GM12864 (cell line): ENCODE data around the gene ARVCF.

Experiments used
- DNase-seq: peaks from one replicate; pipeline ENCODE4 v3.0.0-alpha.2; 2011; ENCODE audit warnings: low read depth
- H3K4me3 ChIP-seq: 2 replicates; pipeline ENCODE4 v1.5.1; 2011; ENCODE audit warnings: mild to moderate bottlenecking, low read depth, low read length, control low read depth
- TF ChIP-seq, protein P1 (sequence below): IDR thresholded peaks from 2 replicates; pipeline ENCODE4 v1.5.1; 2011; ENCODE audit warnings: low read depth, mild to moderate bottlenecking, moderate library complexity, low read length, control low read depth, inconsistent platforms; ENCODE audit errors: missing control alignments

ARVCF gene

GRCh38 chr22:20056161-20056560, 39.5 kb upstream of the ARVCF start:
- H3K4me3 ChIP-seq, result no peak overlapping the region
- TF ChIP-seq, protein P1, sequence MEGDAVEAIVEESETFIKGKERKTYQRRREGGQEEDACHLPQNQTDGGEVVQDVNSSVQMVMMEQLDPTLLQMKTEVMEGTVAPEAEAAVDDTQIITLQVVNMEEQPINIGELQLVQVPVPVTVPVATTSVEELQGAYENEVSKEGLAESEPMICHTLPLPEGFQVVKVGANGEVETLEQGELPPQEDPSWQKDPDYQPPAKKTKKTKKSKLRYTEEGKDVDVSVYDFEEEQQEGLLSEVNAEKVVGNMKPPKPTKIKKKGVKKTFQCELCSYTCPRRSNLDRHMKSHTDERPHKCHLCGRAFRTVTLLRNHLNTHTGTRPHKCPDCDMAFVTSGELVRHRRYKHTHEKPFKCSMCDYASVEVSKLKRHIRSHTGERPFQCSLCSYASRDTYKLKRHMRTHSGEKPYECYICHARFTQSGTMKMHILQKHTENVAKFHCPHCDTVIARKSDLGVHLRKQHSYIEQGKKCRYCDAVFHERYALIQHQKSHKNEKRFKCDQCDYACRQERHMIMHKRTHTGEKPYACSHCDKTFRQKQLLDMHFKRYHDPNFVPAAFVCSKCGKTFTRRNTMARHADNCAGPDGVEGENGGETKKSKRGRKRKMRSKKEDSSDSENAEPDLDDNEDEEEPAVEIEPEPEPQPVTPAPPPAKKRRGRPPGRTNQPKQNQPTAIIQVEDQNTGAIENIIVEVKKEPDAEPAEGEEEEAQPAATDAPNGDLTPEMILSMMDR, result no peak
- no peak for DNase-seq

DNA sequence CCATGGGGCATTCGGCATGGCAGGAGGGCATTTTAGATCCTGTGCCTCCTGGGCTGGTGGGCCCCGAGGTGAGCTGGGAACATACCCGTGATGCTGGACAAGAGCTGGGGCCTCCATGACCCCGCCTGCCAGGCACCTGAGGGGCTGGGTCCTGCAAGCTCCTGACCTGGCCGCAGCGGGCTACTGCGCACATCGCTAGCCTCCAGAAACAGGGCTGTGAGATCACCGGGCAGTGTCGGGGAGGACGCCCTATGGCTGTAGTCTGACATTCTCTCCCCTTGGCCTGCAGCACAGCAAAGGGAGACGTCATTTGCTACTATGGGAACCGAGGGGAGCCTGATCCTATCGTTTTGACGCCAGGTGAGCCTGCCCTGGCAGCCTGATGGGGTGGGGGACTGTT, 39.0 kb upstream of the ARVCF start:
- no peak overlapping the region for H3K4me3 ChIP-seq
- no peak for DNase-seq
- TF ChIP-seq, protein P1, result no peak

DNA sequence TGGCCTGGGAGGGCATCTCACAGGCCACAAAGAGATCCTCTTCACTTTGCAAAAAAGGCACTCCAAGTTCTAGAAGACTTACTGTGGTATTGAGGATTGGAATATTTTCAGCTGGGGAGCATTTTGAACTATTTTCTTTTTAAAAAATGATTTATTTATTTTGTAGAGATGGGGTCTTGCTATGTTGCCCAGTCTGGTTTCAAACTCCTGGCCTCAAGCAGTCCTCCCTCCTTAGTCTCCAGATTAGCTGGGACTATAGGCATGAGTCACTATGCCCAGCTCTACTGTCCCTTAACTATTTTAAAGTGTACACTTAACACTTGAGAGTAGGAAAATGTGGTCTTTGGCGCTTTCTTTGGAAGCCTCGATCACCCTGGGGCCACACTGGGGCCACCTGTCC, 38.5 kb upstream of the ARVCF start:
- no peak for DNase-seq
- no peak overlapping the region for H3K4me3 ChIP-seq
- TF ChIP-seq, protein P1, result no peak

DNA sequence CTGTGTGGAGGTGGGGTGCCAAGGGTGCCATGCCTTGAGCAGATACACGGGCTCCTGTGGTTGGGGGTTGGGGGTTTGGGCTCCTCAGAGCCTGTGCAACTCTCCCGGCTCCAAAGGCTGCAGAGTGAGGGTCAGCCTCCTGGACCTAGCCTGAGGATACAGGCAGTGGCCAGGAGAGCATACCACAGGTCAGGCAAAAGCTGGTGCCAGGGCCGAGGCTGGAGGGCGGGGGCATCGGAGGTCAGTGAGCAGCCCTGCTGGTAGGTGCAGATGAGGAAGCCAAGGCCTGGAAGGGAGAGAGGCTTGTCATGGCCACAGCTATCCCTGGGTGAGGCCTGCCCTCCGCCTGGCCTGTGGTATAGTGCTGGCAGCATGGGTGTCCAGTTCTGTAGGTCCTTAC, 37.9 kb upstream of the ARVCF start:
- TF ChIP-seq, protein P1, result no peak
- H3K4me3 ChIP-seq, result no peak overlapping the region
- DNase-seq, result no peak

- TF ChIP-seq, protein P1, result no peak
- no peak for DNase-seq
- no peak overlapping the region for H3K4me3 ChIP-seq
These were observed 37.4 kb upstream of the ARVCF start for GRCh38 chr22:20054034-20054427.

DNA sequence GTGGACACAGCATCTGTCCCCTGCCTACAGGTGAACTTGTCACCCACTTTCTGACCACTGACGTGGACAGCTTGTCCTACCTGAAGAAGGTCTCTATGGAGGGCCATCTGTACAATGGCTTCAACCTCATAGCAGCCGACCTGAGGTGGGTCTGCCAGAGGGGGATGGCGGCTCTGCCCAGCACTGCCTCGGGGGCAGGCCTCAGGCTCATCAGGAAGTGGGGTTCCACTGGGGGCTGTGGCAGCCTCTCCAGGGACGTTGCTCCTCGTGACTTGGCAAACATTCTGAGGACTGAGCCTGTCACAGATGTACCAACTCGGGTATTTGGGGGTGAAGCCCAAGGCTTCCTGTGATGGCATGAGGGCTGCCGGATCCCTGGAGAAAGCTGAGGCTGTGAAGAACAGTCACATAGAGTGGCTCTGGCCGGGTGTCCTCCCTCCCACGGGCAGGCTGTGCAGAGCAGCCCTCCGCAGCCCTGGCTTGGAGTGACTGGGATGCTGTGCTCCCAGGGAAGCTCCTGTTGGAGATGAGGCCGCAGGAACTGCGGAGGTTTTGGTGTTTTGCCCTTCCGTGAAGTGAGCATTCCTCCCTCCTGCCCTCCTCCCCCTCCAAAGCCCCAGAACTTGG, 36.9 kb upstream of the ARVCF start:
- TF ChIP-seq, protein P1, result no peak
- H3K4me3 ChIP-seq, result no peak overlapping the region
- no peak for DNase-seq
